ENCODE measurements around the gene IQCB1. TPM values are rescaled to one million over a fixed set of nuclear protein-coding genes. Genes with fewer than 3 reads are reported as not detected.
A peak's percentile ranks its signal among the peaks of the same experiment; 100 is the strongest.

IQCB1 gene
- total RNA-seq, 1 donor from 2014 or later: 12.3 TPM

DNA sequence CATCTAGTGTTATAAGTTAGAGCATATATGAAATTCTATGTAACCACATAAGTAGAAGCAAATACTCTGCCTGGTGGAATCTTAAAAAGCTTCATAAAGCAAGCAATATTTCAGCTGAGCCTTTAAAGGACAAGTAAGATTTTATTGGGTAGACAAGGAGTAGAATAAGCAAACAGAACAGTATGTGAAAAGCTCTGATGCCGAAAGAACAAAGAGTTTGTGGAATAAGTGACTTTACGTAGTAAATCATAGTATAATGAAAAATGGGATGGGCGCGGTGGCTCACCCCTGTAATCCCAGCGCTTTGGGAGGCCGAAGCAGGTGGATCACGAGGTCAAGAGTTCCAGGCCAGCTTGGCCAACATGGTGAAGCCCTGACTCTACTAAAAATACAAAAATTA is 10.0 kb upstream of the IQCB1 start:
- TF ChIP-seq POLR2AphosphoS5 (IDR thresholded peaks at IDR 0.05; ENCODE audit: insufficient read depth in 1 of 2, low read depth in 1 of 2): no peak
- Histone ChIP-seq H3K4me1 (no peaks in the 10 kb centered on the region), H3K27me3 (no peaks in the 10 kb centered on the region), H3K27ac (no peak overlapping the region), H3K4me3 (no peak overlapping the region), H3K9me3 (no peaks in the 10 kb centered on the region), H3K36me3 (no peaks in the 10 kb centered on the region)
- intact Hi-C loops (cut with DNase I): no loop called here
- no peak for DNase-seq (ENCODE audit: extremely low spot score in 2 of 2)

DNA sequence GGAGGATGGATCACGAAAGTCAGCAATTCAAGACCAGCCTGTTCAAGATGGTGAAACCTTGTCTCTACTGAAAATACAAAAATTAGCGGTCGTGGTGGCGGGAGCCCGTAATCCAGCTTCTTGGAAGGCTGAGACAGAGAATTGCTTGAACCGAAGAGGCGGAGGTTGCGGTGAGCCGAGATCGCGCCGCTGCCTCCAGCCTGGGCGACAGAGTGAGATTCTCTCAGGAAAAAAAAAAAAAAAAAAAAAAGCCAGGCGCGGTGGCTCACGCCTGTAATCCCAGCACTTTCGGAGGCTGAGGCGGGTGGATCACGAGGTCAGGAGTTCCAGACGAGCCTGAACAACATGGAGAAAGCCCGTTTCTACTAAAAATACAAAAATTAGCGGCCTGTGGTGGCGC is 5.1 kb upstream of the IQCB1 start:
- Histone ChIP-seq H3K4me1 (peaks cover 7% of the 10 kb centered on the region), H3K27ac (no peak overlapping the region), H3K4me3 (no peak overlapping the region), H3K36me3 (no peaks in the 10 kb centered on the region), H3K9me3 (no peaks in the 10 kb centered on the region), H3K27me3 (no peaks in the 10 kb centered on the region)
- no peak for DNase-seq (ENCODE audit: extremely low spot score in 2 of 2)
- TF ChIP-seq POLR2AphosphoS5 (IDR thresholded peaks at IDR 0.05; ENCODE audit: insufficient read depth in 1 of 2, low read depth in 1 of 2) (no peak), POLR2A (IDR thresholded peaks at IDR 0.05) (no peak)
- TF ChIP-seq, protein P1, sequence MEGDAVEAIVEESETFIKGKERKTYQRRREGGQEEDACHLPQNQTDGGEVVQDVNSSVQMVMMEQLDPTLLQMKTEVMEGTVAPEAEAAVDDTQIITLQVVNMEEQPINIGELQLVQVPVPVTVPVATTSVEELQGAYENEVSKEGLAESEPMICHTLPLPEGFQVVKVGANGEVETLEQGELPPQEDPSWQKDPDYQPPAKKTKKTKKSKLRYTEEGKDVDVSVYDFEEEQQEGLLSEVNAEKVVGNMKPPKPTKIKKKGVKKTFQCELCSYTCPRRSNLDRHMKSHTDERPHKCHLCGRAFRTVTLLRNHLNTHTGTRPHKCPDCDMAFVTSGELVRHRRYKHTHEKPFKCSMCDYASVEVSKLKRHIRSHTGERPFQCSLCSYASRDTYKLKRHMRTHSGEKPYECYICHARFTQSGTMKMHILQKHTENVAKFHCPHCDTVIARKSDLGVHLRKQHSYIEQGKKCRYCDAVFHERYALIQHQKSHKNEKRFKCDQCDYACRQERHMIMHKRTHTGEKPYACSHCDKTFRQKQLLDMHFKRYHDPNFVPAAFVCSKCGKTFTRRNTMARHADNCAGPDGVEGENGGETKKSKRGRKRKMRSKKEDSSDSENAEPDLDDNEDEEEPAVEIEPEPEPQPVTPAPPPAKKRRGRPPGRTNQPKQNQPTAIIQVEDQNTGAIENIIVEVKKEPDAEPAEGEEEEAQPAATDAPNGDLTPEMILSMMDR (IDR thresholded peaks at IDR 0.05): no peak
- intact Hi-C loops (cut with DNase I): no loop called here

DNA sequence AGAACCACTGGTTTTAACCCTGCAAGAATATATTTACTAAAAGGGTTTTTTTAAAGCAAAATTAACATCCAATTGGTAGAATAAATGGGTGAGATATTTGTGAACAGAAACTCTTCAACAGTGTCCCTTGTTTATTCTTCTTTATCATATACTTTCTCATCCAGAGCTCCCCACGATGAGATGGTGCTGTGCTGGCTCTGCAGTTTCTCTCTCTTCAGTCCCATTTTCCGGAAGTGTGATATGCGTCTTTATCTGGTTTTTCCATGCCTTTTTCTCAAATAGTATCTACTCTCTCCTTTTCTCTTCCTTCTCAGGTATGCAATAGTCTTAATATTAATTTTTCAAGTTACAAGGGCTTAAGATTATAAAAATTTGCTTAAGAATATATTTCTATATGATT is 1.6 kb upstream of the IQCB1 start:
- no peak for DNase-seq (ENCODE audit: extremely low spot score in 2 of 2)
- Histone ChIP-seq H3K4me1 (peaks cover 26% of the 10 kb centered on the region), H3K27me3 (no peaks in the 10 kb centered on the region), H3K27ac (no peak overlapping the region), H3K9me3 (no peaks in the 10 kb centered on the region), H3K36me3 (peaks cover 0 to 12% of the 10 kb centered on the region in 2 donors), H3K4me3 (no peak overlapping the region)
- TF ChIP-seq POLR2AphosphoS5 (IDR thresholded peaks at IDR 0.05; ENCODE audit: insufficient read depth in 1 of 2, low read depth in 1 of 2) (no peak), POLR2A (IDR thresholded peaks at IDR 0.05) (no peak)
- TF ChIP-seq, protein P1 (IDR thresholded peaks at IDR 0.05): no peak
- intact Hi-C loops (cut with DNase I): no loop called here

DNA sequence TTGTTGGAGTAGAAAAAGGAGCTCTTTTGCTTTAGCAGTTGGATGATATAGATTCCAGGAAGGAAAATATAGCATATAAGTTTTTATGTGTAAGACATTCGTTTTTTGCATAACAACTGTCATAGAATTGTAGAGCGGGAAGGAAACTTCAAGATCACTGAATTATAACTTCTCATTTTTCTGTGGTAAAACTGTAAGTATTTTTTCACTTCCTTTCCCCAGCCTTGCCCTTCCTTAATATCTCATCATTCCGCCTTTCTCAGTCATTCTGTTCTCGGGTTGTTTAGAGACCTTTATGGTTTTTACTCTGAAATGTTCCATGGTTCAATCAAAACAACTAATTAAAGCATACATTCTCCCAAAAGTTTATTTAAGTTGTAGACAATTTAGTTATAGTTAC is 1.2 kb upstream of the IQCB1 start:
- H3K4me1 ChIP-seq: peaks cover 26% of the 10 kb centered on the region
- H3K4me3 ChIP-seq: peak overlapping the region in 1 of 2 donors; percentile 61
- no peak for DNase-seq (ENCODE audit: extremely low spot score in 2 of 2)
- no peak overlapping the region for H3K27ac ChIP-seq
- TF ChIP-seq, protein P1 (IDR thresholded peaks at IDR 0.05): no peak
- TF ChIP-seq POLR2A (IDR thresholded peaks at IDR 0.05) (no peak), POLR2AphosphoS5 (IDR thresholded peaks at IDR 0.05; ENCODE audit: insufficient read depth in 1 of 2, low read depth in 1 of 2) (no peak)
- intact Hi-C loops (cut with DNase I): no loop called here
- no peaks in the 10 kb centered on the region for H3K27me3 ChIP-seq
- peaks cover 0 to 12% of the 10 kb centered on the region in 2 donors for H3K36me3 ChIP-seq
- no peaks in the 10 kb centered on the region for H3K9me3 ChIP-seq

DNA sequence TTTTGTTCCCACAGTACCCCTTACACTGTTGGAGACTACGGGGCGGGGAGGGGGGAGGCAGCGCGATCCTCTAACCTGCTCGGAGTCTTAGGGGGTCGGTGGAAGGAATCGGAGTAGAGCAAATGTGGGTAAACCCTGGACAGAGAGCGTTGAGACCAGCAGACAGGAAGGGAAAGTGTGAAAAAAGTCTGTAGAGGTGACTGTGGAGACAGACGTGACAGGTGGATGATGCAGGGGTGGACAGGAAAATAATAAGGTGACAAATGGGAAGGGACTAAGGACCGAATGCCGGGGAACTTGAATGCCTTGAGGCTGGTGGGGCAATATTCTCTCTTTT is 573 bp upstream of the IQCB1 start:
- DNase-seq (ENCODE audit: extremely low spot score in 2 of 2): no peak
- TF ChIP-seq, protein P1 (IDR thresholded peaks at IDR 0.05): no peak
- TF ChIP-seq POLR2A (IDR thresholded peaks at IDR 0.05) (no peak), POLR2AphosphoS5 (IDR thresholded peaks at IDR 0.05; ENCODE audit: insufficient read depth in 1 of 2, low read depth in 1 of 2) (no peak)
- intact Hi-C loops (cut with DNase I): no loop called here
- H3K27me3 ChIP-seq: no peaks in the 10 kb centered on the region
- H3K27ac ChIP-seq: peak overlapping the region; percentile 48
- peaks cover 26% of the 10 kb centered on the region for H3K4me1 ChIP-seq
- peak overlapping the region; percentile 59 to 61 for H3K4me3 ChIP-seq
- H3K36me3 ChIP-seq: peaks cover 0 to 12% of the 10 kb centered on the region in 2 donors
- H3K9me3 ChIP-seq: no peaks in the 10 kb centered on the region
